Transverse colon (tissue), 3 donors: ENCODE data around the gene IL17RB.

ENCODE experiments used
- CTCF ChIP-seq, 5 experiments: fragments of 200-600 bp in 3 of 5; fragments of 450-650 bp in 2 of 5; sonication (generic) in 3 of 5; IDR thresholded peaks; 1 replicate in 2 of 5; 2 replicates in 3 of 5; pipeline ENCODE4 v1.5.1; 2016 to 2017; ENCODE audit warnings: antibody characterized with exemption in 5 of 5, inconsistent platforms in 3 of 5, mild to moderate bottlenecking in 2 of 5, moderate library complexity in 1 of 5
- EP300 ChIP-seq: sonication (generic); formaldehyde crosslinking; IDR thresholded peaks from one replicate; pipeline ENCODE4 v1.6.1; 2017; ENCODE audit warnings: antibody characterized with exemption, low read depth
- POLR2A ChIP-seq: fragments of 450-650 bp; IDR thresholded peaks from one replicate; pipeline ENCODE4 v1.6.1; 2016; ENCODE audit warnings: antibody characterized with exemption, mild to moderate bottlenecking, moderate library complexity

DNA sequence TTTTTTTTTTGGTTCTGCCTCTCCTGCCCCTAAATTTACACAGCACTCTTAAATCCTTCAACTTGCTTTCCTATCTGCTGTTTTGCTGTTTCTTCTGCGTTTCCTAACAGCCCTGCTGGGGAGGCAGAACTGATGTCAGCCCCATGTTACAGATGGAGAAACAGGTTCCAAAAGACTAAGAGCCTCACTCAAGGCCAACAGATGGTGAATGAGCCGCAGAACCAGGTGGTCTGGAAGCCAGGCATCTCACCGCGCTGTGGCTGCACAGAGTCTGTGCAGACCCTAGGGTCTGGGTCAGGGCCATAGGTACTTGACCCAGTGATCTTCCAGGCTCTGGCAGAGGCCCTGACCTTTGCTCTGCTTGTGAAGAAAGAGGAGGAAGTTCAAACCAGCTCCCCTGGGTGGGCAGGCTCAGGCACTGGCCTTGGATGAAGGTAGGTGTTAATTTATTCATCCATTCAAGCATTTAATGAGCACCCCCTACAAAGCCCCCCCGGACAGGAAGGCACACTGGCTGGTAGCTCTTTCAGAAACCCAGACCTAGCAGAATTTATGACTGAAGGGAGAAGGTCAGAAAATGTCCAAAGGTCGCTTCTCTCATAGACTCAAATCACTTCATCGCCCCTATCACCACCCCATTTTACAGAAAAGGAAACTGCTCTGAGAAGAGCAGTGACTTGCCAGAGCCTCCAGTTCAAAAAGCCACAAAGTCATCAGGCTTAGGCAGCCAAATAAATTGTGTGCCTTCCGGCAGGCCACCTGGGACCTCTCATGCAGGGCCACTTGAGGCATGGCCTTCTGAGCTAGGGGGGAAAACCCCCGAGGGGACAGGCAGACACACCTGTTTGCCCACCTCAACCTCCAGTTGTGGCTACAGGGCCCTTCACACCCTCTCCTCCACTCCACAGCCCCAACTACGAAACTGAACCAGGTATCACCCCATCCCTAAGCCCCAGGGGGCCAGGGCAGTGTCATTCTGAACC, 2.9 kb upstream of the IL17RB start:
- TF ChIP-seq CTCF (IDR thresholded peaks at IDR 0.05) (no peak), POLR2A (no peak), EP300 (no peak)
